CD8-positive, alpha-beta memory T cell (primary cell): ENCODE results near the gene ASTN2. TPM values are rescaled to one million over a fixed set of nuclear protein-coding genes. Genes with fewer than 3 reads are reported as not detected.

Experiments used
- CTCF ChIA-PET: fragments of 350-600 bp; sonication (Branson Sonifier 250); formaldehyde crosslinking; loops from one replicate; lab custom pipeline; 2021; ENCODE audit warnings: antibody characterized with exemption; lab: Charles Lee
- POLR2A ChIA-PET: fragments of 350-600 bp; sonication (Branson Sonifier 250); formaldehyde crosslinking; loops from one replicate; lab custom pipeline; 2021; ENCODE audit warnings: antibody characterized with exemption; lab: Charles Lee
- DNase-seq, 5 donors: peaks; one replicate each; pipeline versions ENCODE4 v3.0.0 to v3.0.0-alpha.2; 2020 to 2022; ENCODE audit warnings: mixed read lengths in 1 of 5
- H3K27ac ChIP-seq: one replicate; pipeline ENCODE4 v1.7.0; 2013; ENCODE audit warnings: low read depth, mild to moderate bottlenecking, low read length, moderate library complexity
- H3K27me3 ChIP-seq: 2 replicates; pipeline ENCODE4 v1.7.0; 2013; ENCODE audit warnings: low read length, mild to moderate bottlenecking; ENCODE audit not compliant: insufficient read depth, poor library complexity, severe bottlenecking
- H3K36me3 ChIP-seq: 2 replicates; pipeline ENCODE4 v1.7.0; 2013; ENCODE audit warnings: mild to moderate bottlenecking, low read length, moderate library complexity; ENCODE audit not compliant: insufficient read depth
- H3K4me1 ChIP-seq: 2 replicates; pipeline ENCODE4 v1.7.0; 2013; ENCODE audit warnings: mild to moderate bottlenecking, low read length, moderate library complexity; ENCODE audit not compliant: insufficient read depth
- H3K4me3 ChIP-seq: 2 replicates; pipeline ENCODE4 v1.7.0; 2013; ENCODE audit warnings: mild to moderate bottlenecking, low read length
- H3K9me3 ChIP-seq: 2 replicates; pipeline ENCODE4 v1.7.0; 2013; ENCODE audit warnings: mild to moderate bottlenecking, low read length
- H3K27ac Mint-ChIP-seq, 8 donors: one replicate each; pipeline ENCODE4 v1.8.0; 2020 to 2021; ENCODE audit warnings: mixed read lengths in 8 of 8, mild to moderate bottlenecking in 6 of 8, inconsistent platforms in 3 of 8, moderate library complexity in 3 of 8
- H3K27me3 Mint-ChIP-seq, 2 donors: one replicate each; pipeline ENCODE4 v1.8.0; 2020 to 2021; ENCODE audit warnings: mixed read lengths in 2 of 2, mild to moderate bottlenecking in 1 of 2, moderate library complexity in 1 of 2
- H3K36me3 Mint-ChIP-seq, 3 donors: one replicate each; pipeline ENCODE4 v1.8.0; 2020 to 2021; ENCODE audit warnings: mixed read lengths in 3 of 3, inconsistent platforms in 1 of 3, mild to moderate bottlenecking in 1 of 3
- H3K4me1 Mint-ChIP-seq, 3 donors: one replicate each; pipeline ENCODE4 v1.8.0; 2020 to 2021; ENCODE audit warnings: mixed read lengths in 3 of 3, inconsistent platforms in 1 of 3, mild to moderate bottlenecking in 1 of 3
- H3K4me3 Mint-ChIP-seq, 7 donors: one replicate each; pipeline ENCODE4 v1.8.0; 2020 to 2021; ENCODE audit warnings: mixed read lengths in 7 of 7, mild to moderate bottlenecking in 6 of 7, moderate library complexity in 4 of 7, inconsistent platforms in 2 of 7
- H3K9me3 Mint-ChIP-seq, 5 donors: one replicate each; pipeline ENCODE4 v1.8.0; 2020 to 2022; ENCODE audit warnings: mixed read lengths in 5 of 5, mild to moderate bottlenecking in 3 of 5, moderate library complexity in 2 of 5, inconsistent platforms in 1 of 5
- polyA plus RNA-seq: library from polyadenylated mRNA; unstranded; fragments of 300-500 nt; fragmentation: Illumina TruSeq; gene quantifications from one replicate; pipeline ENCODE4 v1.2.3, GENCODE V29; 2021
- total RNA-seq, 2 experiments: library from RNA; stranded (reverse); gene quantifications; one replicate each; pipeline ENCODE4 v1.2.3, GENCODE V29; 2021

The ASTN2 gene
- total and polyA plus RNA-seq, 3 experiments from 2014 or later: 4.1 to 4.8 (median 4.2) TPM

- Histone ChIP-seq H3K4me1 (no peaks in the 10 kb centered on the region), H3K9me3 (no peaks in the 10 kb centered on the region), H3K27me3 (no peaks in the 10 kb centered on the region), H3K36me3 (no peaks in the 10 kb centered on the region), H3K4me3 (no peak overlapping the region), H3K27ac (no peak overlapping the region)
- Mint-ChIP-seq H3K4me1 (no peaks in the 10 kb centered on the region), H3K27ac (no peak overlapping the region), H3K4me3 (no peak overlapping the region), H3K9me3 (peaks cover 0 to 5% (median 2%) of the 10 kb centered on the region in 5 donors), H3K36me3 (no peaks in the 10 kb centered on the region), H3K27me3 (peaks cover 0 to 8% of the 10 kb centered on the region in 2 donors)
- CTCF ChIA-PET: no interaction called here
- DNase-seq: no peak
- POLR2A ChIA-PET: no interaction called here
Observed at GRCh38 chr9:117403848-117404247, 11.0 kb downstream of the ASTN2 start.

- H3K4me3 ChIP-seq: no peak overlapping the region
- Mint-ChIP-seq H3K4me1 (no peaks in the 10 kb centered on the region), H3K27ac (no peak overlapping the region), H3K4me3 (no peak overlapping the region), H3K36me3 (no peaks in the 10 kb centered on the region), H3K9me3 (peaks cover 0 to 5% (median 0%) of the 10 kb centered on the region in 5 donors), H3K27me3 (peaks cover 0 to 4% of the 10 kb centered on the region in 2 donors)
- POLR2A ChIA-PET: no interaction called here
- no peak for DNase-seq
- no peaks in the 10 kb centered on the region for H3K9me3 ChIP-seq
- no peaks in the 10 kb centered on the region for H3K36me3 ChIP-seq
- H3K27ac ChIP-seq: no peak overlapping the region
- no peaks in the 10 kb centered on the region for H3K27me3 ChIP-seq
- no peaks in the 10 kb centered on the region for H3K4me1 ChIP-seq
- CTCF ChIA-PET: no interaction called here
Observed at GRCh38 chr9:117403403-117403811, 11.4 kb downstream of the ASTN2 start.

GRCh38 chr9:117400171-117400570, 14.7 kb downstream of the ASTN2 start:
- no peak overlapping the region for H3K4me3 ChIP-seq
- Mint-ChIP-seq H3K9me3 (peaks cover 0 to 5% (median 0%) of the 10 kb centered on the region in 5 donors), H3K4me3 (no peak overlapping the region), H3K27ac (no peak overlapping the region), H3K36me3 (no peaks in the 10 kb centered on the region), H3K4me1 (no peaks in the 10 kb centered on the region), H3K27me3 (no peaks in the 10 kb centered on the region)
- DNase-seq: no peak
- POLR2A ChIA-PET: no interaction called here
- no peak overlapping the region for H3K27ac ChIP-seq
- H3K27me3 ChIP-seq: no peaks in the 10 kb centered on the region
- H3K9me3 ChIP-seq: no peaks in the 10 kb centered on the region
- H3K4me1 ChIP-seq: no peaks in the 10 kb centered on the region
- no peaks in the 10 kb centered on the region for H3K36me3 ChIP-seq
- CTCF ChIA-PET: no interaction called here

DNA sequence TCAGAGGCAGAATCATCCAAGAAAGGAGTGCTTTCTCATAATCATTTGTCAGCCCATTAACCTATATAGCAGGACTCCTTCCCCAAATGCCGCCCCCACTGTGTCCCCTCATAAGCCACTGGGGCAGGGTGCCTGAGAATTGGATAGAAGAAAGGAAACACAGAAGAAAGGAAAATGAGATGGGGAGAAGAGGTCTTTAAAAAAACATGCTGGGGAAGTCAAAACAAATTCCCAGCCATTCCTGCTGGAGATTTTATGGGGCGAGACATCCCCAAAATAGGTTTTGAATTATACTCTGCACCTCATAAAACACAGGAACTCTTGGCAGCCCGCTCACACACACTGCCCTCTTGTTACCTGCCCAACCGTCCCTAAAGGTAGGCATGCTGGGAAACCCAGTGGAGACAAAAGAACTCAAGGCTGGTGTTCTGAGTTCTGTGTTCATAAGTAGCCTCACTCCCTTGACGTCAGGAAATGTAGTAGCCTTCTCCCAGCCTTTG, 19.7 kb downstream of the ASTN2 start:
- DNase-seq: no peak
- Histone ChIP-seq H3K27me3 (no peaks in the 10 kb centered on the region), H3K4me1 (no peaks in the 10 kb centered on the region), H3K36me3 (no peaks in the 10 kb centered on the region), H3K27ac (no peak overlapping the region), H3K9me3 (no peaks in the 10 kb centered on the region), H3K4me3 (no peak overlapping the region)
- ChIA-PET CTCF (no interaction called here), POLR2A (no interaction called here)
- no peaks in the 10 kb centered on the region for H3K4me1 Mint-ChIP-seq
- no peaks in the 10 kb centered on the region for H3K9me3 Mint-ChIP-seq
- H3K27ac Mint-ChIP-seq: no peak overlapping the region
- no peaks in the 10 kb centered on the region for H3K27me3 Mint-ChIP-seq
- no peak overlapping the region for H3K4me3 Mint-ChIP-seq
- H3K36me3 Mint-ChIP-seq: no peaks in the 10 kb centered on the region

GRCh38 chr9:117394655-117395054, 20.2 kb downstream of the ASTN2 start:
- H3K36me3 Mint-ChIP-seq: no peaks in the 10 kb centered on the region
- H3K27me3 Mint-ChIP-seq: no peaks in the 10 kb centered on the region
- no peak overlapping the region for H3K4me3 Mint-ChIP-seq
- Histone ChIP-seq H3K27me3 (no peaks in the 10 kb centered on the region), H3K4me1 (no peaks in the 10 kb centered on the region), H3K9me3 (no peaks in the 10 kb centered on the region), H3K4me3 (no peak overlapping the region), H3K27ac (no peak overlapping the region), H3K36me3 (no peaks in the 10 kb centered on the region)
- POLR2A ChIA-PET: no interaction called here
- H3K4me1 Mint-ChIP-seq: no peaks in the 10 kb centered on the region
- H3K9me3 Mint-ChIP-seq: no peaks in the 10 kb centered on the region
- H3K27ac Mint-ChIP-seq: no peak overlapping the region
- DNase-seq: no peak
- CTCF ChIA-PET: no interaction called here

- H3K4me3 Mint-ChIP-seq: no peak overlapping the region
- Histone ChIP-seq H3K4me3 (no peak overlapping the region), H3K36me3 (no peaks in the 10 kb centered on the region), H3K27me3 (no peaks in the 10 kb centered on the region), H3K27ac (no peak overlapping the region), H3K9me3 (no peaks in the 10 kb centered on the region), H3K4me1 (no peaks in the 10 kb centered on the region)
- DNase-seq: no peak
- no peak overlapping the region for H3K27ac Mint-ChIP-seq
- H3K4me1 Mint-ChIP-seq: no peaks in the 10 kb centered on the region
- POLR2A ChIA-PET: no interaction called here
- H3K9me3 Mint-ChIP-seq: no peaks in the 10 kb centered on the region
- CTCF ChIA-PET: no interaction called here
- H3K27me3 Mint-ChIP-seq: no peaks in the 10 kb centered on the region
- no peaks in the 10 kb centered on the region for H3K36me3 Mint-ChIP-seq
Observed at GRCh38 chr9:117392992-117393391, 21.9 kb downstream of the ASTN2 start.

DNA sequence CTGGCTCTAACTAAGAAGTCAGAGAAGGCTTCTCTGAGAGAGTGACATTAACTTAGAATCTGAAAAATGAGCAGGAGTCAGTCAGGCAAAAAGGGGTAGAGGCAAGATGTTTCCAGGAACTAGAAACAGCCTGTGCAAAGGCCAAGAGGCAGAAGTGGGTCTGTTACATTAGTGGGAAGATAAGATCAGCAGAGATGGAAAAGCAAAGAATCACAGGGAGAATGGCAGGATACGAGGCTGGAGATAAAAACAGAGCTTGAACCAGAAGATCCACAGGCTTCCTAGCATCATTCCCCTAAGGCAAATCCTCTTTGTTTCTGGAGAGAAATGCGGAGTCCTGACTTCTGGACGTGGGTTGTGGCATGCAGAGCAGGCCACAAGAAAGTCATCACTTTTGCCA, 27.4 kb downstream of the ASTN2 start:
- Histone ChIP-seq H3K36me3 (no peaks in the 10 kb centered on the region), H3K4me1 (no peaks in the 10 kb centered on the region), H3K9me3 (no peaks in the 10 kb centered on the region), H3K27me3 (no peaks in the 10 kb centered on the region), H3K4me3 (no peak overlapping the region), H3K27ac (no peak overlapping the region)
- POLR2A ChIA-PET: no interaction called here
- Mint-ChIP-seq H3K36me3 (no peaks in the 10 kb centered on the region), H3K4me3 (no peak overlapping the region), H3K9me3 (peaks cover 0 to 3% (median 0%) of the 10 kb centered on the region in 5 donors), H3K4me1 (no peaks in the 10 kb centered on the region), H3K27me3 (no peaks in the 10 kb centered on the region), H3K27ac (no peak overlapping the region)
- DNase-seq: no peak
- CTCF ChIA-PET: no interaction called here

GRCh38 chr9:117379341-117379740, 35.5 kb downstream of the ASTN2 start:
- no peak for DNase-seq
- H3K4me3 Mint-ChIP-seq: no peak overlapping the region
- POLR2A ChIA-PET: no interaction called here
- CTCF ChIA-PET: no interaction called here
- no peaks in the 10 kb centered on the region for H3K4me1 Mint-ChIP-seq
- H3K27ac ChIP-seq: no peak overlapping the region
- H3K27me3 ChIP-seq: no peaks in the 10 kb centered on the region
- no peak overlapping the region for H3K4me3 ChIP-seq
- H3K27me3 Mint-ChIP-seq: no peaks in the 10 kb centered on the region
- no peaks in the 10 kb centered on the region for H3K36me3 ChIP-seq
- no peak overlapping the region for H3K27ac Mint-ChIP-seq
- H3K9me3 Mint-ChIP-seq: peaks cover 0 to 8% (median 6%) of the 10 kb centered on the region in 5 donors
- H3K4me1 ChIP-seq: no peaks in the 10 kb centered on the region
- H3K9me3 ChIP-seq: no peaks in the 10 kb centered on the region
- no peaks in the 10 kb centered on the region for H3K36me3 Mint-ChIP-seq

DNA sequence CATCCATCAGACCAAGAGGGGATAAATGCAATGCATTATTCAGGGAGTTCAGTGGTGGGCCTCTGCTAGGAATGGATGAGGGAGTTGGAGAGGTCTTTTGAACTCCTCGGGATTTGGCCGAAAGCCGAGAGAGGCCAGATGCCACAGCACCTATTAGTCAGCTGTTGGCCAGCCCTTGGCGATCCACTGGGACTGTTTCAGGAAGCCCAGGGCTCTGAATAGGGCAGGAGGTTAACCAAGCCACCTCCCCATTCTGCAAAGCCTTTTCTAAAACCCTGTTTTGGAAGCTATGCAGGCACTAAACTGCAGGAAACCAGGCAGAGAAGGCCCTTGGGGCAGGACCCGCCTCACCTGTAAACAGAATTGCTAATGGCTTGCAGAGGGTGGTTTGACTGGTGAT, 37.8 kb downstream of the ASTN2 start:
- Mint-ChIP-seq H3K36me3 (no peaks in the 10 kb centered on the region), H3K9me3 (peaks cover 2 to 9% (median 6%) of the 10 kb centered on the region in 5 donors), H3K27ac (no peak overlapping the region), H3K27me3 (no peaks in the 10 kb centered on the region), H3K4me3 (no peak overlapping the region), H3K4me1 (no peaks in the 10 kb centered on the region)
- H3K4me3 ChIP-seq: no peak overlapping the region
- no peaks in the 10 kb centered on the region for H3K36me3 ChIP-seq
- no peaks in the 10 kb centered on the region for H3K9me3 ChIP-seq
- no peak for DNase-seq
- no peaks in the 10 kb centered on the region for H3K27me3 ChIP-seq
- H3K27ac ChIP-seq: no peak overlapping the region
- CTCF ChIA-PET: interaction anchor here (1.2 kb wide), 1 partner anchor 10 kb away, joined by 3 read pairs; no protein-coding TSS in a partner anchor
- POLR2A ChIA-PET: no interaction called here
- H3K4me1 ChIP-seq: no peaks in the 10 kb centered on the region
